ENCODE measurements around the gene C2CD5. TPM values are rescaled to one million over a fixed set of nuclear protein-coding genes. Genes with fewer than 3 reads are reported as not detected.
"Not testable (repeated sequence)": the region's sequence is repeated elsewhere in the genome, so short reads cannot be mapped to it uniquely, and the experiment has no call there.

C2CD5 gene
- polyA plus RNA-seq, 1 donor from 2014 or later, result 171 TPM

- no peak overlapping the region for H3K4me3 ChIP-seq (ENCODE audit: low read length)
- no peaks in the 10 kb centered on the region for H3K9me2 ChIP-seq (ENCODE audit: insufficient read depth, low read length)
- H3F3A ChIP-seq (ENCODE audit: insufficient read depth, low read length, poor library complexity, severe bottlenecking), result no peaks in the 10 kb centered on the region
- no peak overlapping the region for H3K27ac ChIP-seq (ENCODE audit: low read length)
- H2AFZ ChIP-seq (ENCODE audit: low read depth, low read length), result no peak overlapping the region
- no peak overlapping the region for H3K4me2 ChIP-seq (ENCODE audit: low read length)
- no peaks in the 10 kb centered on the region for H3K79me2 ChIP-seq (replicated peaks; ENCODE audit: insufficient read depth, low read length)
- no peaks in the 10 kb centered on the region for H3K9me3 ChIP-seq (ENCODE audit: low read length)
- H3K27me3 ChIP-seq (ENCODE audit: insufficient read depth, low read depth, low read length), result no peaks in the 10 kb centered on the region
- H4K20me1 ChIP-seq (ENCODE audit: insufficient read depth), result no peaks in the 10 kb centered on the region
- peaks cover 3% of the 10 kb centered on the region for H3K36me3 ChIP-seq (ENCODE audit: insufficient read depth, low read length)
- TF ChIP-seq CTCF (IDR thresholded peaks at IDR 0.05; ENCODE audit: poor library complexity, severe bottlenecking) (no peak), EZH2 (IDR thresholded peaks at IDR 0.05; ENCODE audit: borderline replicate concordance, insufficient read depth, low read length, poor library complexity, severe bottlenecking) (no peak), EP300 (conservative IDR thresholded peaks at IDR 0.05; ENCODE audit: poor library complexity, severe bottlenecking) (no peak), RAD21 (conservative IDR thresholded peaks at IDR 0.05) (no peak), POLR2AphosphoS5 (IDR thresholded peaks at IDR 0.05) (no peak), REST (IDR thresholded peaks at IDR 0.05; ENCODE audit: borderline replicate concordance) (no peak), MXI1 (conservative IDR thresholded peaks at IDR 0.05; ENCODE audit: poor library complexity, severe bottlenecking) (no peak), TAF1 (IDR thresholded peaks at IDR 0.05; ENCODE audit: low read depth) (no peak), SMC3 (conservative IDR thresholded peaks at IDR 0.05; ENCODE audit: poor library complexity) (no peak)
- H3K9ac ChIP-seq (ENCODE audit: low read length), result no peak overlapping the region
These were observed 62.7 kb downstream of the C2CD5 start for GRCh38 chr12:22481547-22482104.

- H3K36me3 ChIP-seq (ENCODE audit: insufficient read depth, low read length); H3K27ac ChIP-seq (ENCODE audit: low read length): not testable (repeated sequence)
These were observed 63.5 kb downstream of the C2CD5 start for GRCh38 chr12:22480814-22481213.

GRCh38 chr12:22480016-22480415 lies 64.3 kb downstream of the C2CD5 start:
- Histone ChIP-seq H3K4me2 (ENCODE audit: low read length) (no peak overlapping the region), H3K36me3 (ENCODE audit: insufficient read depth, low read length) (peaks cover 3% of the 10 kb centered on the region), H3K9me2 (ENCODE audit: insufficient read depth, low read length) (no peaks in the 10 kb centered on the region), H3F3A (ENCODE audit: insufficient read depth, low read length, poor library complexity, severe bottlenecking) (no peaks in the 10 kb centered on the region), H3K27ac (ENCODE audit: low read length) (no peak overlapping the region), H3K4me3 (ENCODE audit: low read length) (no peak overlapping the region), H2AFZ (ENCODE audit: low read depth, low read length) (no peak overlapping the region), H3K9ac (ENCODE audit: low read length) (no peak overlapping the region), H4K20me1 (ENCODE audit: insufficient read depth) (no peaks in the 10 kb centered on the region), H3K9me3 (ENCODE audit: low read length) (no peaks in the 10 kb centered on the region), H3K27me3 (ENCODE audit: insufficient read depth, low read depth, low read length) (no peaks in the 10 kb centered on the region), H3K79me2 (replicated peaks; ENCODE audit: insufficient read depth, low read length) (no peaks in the 10 kb centered on the region)
- TF ChIP-seq MXI1 (conservative IDR thresholded peaks at IDR 0.05; ENCODE audit: poor library complexity, severe bottlenecking), result no peak
- no peak for TF ChIP-seq RAD21 (conservative IDR thresholded peaks at IDR 0.05)

More at GRCh38 chr12:22480814-22481213, 63.5 kb downstream of the C2CD5 start:
- H3K27me3 ChIP-seq (ENCODE audit: insufficient read depth, low read depth, low read length); H3K9me3 ChIP-seq (ENCODE audit: low read length); H3K79me2 ChIP-seq (replicated peaks; ENCODE audit: insufficient read depth, low read length); H2AFZ ChIP-seq (ENCODE audit: low read depth, low read length); H3K4me3 ChIP-seq (ENCODE audit: low read length); H3K9ac ChIP-seq (ENCODE audit: low read length); H3K9me2 ChIP-seq (ENCODE audit: insufficient read depth, low read length); H4K20me1 ChIP-seq (ENCODE audit: insufficient read depth); H3F3A ChIP-seq (ENCODE audit: insufficient read depth, low read length, poor library complexity, severe bottlenecking); H3K4me2 ChIP-seq (ENCODE audit: low read length): not testable (repeated sequence)

Data from neural cell (in vitro differentiated cells).